NB4 (cell line): ENCODE data around the gene AFF2.

Experiments
- POLR2A ChIP-seq: IDR thresholded peaks from 2 replicates; pipeline ENCODE4 v1.6.1; 2011; ENCODE audit warnings: mild to moderate bottlenecking; ENCODE audit not compliant: insufficient read length; ENCODE audit errors: extremely low read depth
- TF ChIP-seq, protein P1 (sequence below): IDR thresholded peaks from one replicate; pipeline ENCODE4 v1.5.1; 2012; ENCODE audit warnings: low read depth, low read length
- TF ChIP-seq, protein P2 (sequence below): IDR thresholded peaks from 2 replicates; pipeline ENCODE4 v1.6.1; 2011; ENCODE audit warnings: low read depth, low read length

DNA sequence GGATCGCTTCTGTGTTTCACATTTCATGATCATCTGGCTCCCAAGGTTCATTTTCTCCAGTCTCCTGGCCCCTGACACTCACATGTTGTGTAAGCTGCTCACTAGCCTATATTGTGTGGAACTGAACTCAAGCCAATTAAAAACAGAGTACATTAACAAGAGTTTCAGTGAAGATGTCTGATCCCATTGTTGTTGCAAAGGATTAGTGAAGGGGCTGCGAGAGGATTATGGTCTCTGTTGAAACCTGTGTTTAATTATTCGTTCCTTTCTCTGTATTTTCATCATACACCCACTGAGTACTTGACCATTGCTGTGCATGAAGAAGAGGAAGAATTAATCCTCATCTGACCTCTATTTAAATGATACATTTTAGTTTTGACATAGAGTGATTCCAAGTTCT, 54.7 kb downstream of the AFF2 start:
- TF ChIP-seq, protein P1, sequence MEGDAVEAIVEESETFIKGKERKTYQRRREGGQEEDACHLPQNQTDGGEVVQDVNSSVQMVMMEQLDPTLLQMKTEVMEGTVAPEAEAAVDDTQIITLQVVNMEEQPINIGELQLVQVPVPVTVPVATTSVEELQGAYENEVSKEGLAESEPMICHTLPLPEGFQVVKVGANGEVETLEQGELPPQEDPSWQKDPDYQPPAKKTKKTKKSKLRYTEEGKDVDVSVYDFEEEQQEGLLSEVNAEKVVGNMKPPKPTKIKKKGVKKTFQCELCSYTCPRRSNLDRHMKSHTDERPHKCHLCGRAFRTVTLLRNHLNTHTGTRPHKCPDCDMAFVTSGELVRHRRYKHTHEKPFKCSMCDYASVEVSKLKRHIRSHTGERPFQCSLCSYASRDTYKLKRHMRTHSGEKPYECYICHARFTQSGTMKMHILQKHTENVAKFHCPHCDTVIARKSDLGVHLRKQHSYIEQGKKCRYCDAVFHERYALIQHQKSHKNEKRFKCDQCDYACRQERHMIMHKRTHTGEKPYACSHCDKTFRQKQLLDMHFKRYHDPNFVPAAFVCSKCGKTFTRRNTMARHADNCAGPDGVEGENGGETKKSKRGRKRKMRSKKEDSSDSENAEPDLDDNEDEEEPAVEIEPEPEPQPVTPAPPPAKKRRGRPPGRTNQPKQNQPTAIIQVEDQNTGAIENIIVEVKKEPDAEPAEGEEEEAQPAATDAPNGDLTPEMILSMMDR: no peak
- no peak for TF ChIP-seq POLR2A
- TF ChIP-seq, protein P2, sequence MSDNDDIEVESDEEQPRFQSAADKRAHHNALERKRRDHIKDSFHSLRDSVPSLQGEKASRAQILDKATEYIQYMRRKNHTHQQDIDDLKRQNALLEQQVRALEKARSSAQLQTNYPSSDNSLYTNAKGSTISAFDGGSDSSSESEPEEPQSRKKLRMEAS: no peak
